Effector memory CD8-positive, alpha-beta T cell (primary cell): ENCODE measurements around the gene PARD3B.

Experiments
- ATAC-seq: fragments of 150-1000 bp; cut with Tn5 transposase; replicated peaks from 2 replicates; pipeline ENCODE4 v1.10.0; 2021; ENCODE audit warnings: mild to moderate bottlenecking, moderate library complexity
- DNase-seq, 3 experiments: peaks; one replicate each; pipeline ENCODE4 v3.0.0; 2021
- H3K27ac Mint-ChIP-seq, 2 donors: one replicate each; pipeline ENCODE4 v1.8.0; 2022; ENCODE audit warnings: mild to moderate bottlenecking in 2 of 2, mixed read lengths in 2 of 2, moderate library complexity in 2 of 2
- H3K27me3 Mint-ChIP-seq, 2 donors: one replicate each; pipeline ENCODE4 v1.8.0; 2022; ENCODE audit warnings: mixed read lengths in 2 of 2
- H3K36me3 Mint-ChIP-seq: one replicate; pipeline ENCODE4 v1.8.0; 2022; ENCODE audit warnings: mild to moderate bottlenecking, moderate library complexity, mixed read lengths; ENCODE audit not compliant: insufficient read depth
- H3K4me1 Mint-ChIP-seq, 2 donors: one replicate each; pipeline ENCODE4 v1.8.0; 2022; ENCODE audit warnings: low read depth in 2 of 2, mixed read lengths in 2 of 2
- H3K4me3 Mint-ChIP-seq, 2 donors: one replicate each; pipeline ENCODE4 v1.8.0; 2022; ENCODE audit warnings: mild to moderate bottlenecking in 2 of 2, mixed read lengths in 2 of 2, moderate library complexity in 2 of 2
- H3K9me3 Mint-ChIP-seq, 2 donors: one replicate each; pipeline ENCODE4 v1.8.0; 2022; ENCODE audit warnings: mixed read lengths in 2 of 2

The PARD3B gene

GRCh38 chr2:205425102-205425501 is 879.8 kb downstream of the PARD3B start:
- Mint-ChIP-seq H3K36me3 (no peaks in the 10 kb centered on the region), H3K27ac (no peak overlapping the region), H3K4me1 (no peaks in the 10 kb centered on the region), H3K4me3 (no peak overlapping the region), H3K27me3 (no peaks in the 10 kb centered on the region), H3K9me3 (peaks cover 3 to 8% of the 10 kb centered on the region in 2 donors)
- ATAC-seq (no peak), DNase-seq (no peak)

- Mint-ChIP-seq H3K27ac (no peak overlapping the region), H3K9me3 (peaks cover 0 to 2% of the 10 kb centered on the region in 2 donors), H3K4me3 (no peak overlapping the region), H3K27me3 (no peaks in the 10 kb centered on the region), H3K36me3 (no peaks in the 10 kb centered on the region), H3K4me1 (no peaks in the 10 kb centered on the region)
- no peak for DNase-seq
- no peak for ATAC-seq
These were observed 881.8 kb downstream of the PARD3B start for GRCh38 chr2:205427112-205427511.

GRCh38 chr2:205428811-205429210 is 883.5 kb downstream of the PARD3B start:
- H3K27me3 Mint-ChIP-seq = no peaks in the 10 kb centered on the region
- H3K4me1 Mint-ChIP-seq = no peaks in the 10 kb centered on the region
- DNase-seq = no peak
- H3K9me3 Mint-ChIP-seq = peaks cover 0 to 2% of the 10 kb centered on the region in 2 donors
- no peak overlapping the region for H3K27ac Mint-ChIP-seq
- no peak overlapping the region for H3K4me3 Mint-ChIP-seq
- no peaks in the 10 kb centered on the region for H3K36me3 Mint-ChIP-seq
- no peak for ATAC-seq

DNA sequence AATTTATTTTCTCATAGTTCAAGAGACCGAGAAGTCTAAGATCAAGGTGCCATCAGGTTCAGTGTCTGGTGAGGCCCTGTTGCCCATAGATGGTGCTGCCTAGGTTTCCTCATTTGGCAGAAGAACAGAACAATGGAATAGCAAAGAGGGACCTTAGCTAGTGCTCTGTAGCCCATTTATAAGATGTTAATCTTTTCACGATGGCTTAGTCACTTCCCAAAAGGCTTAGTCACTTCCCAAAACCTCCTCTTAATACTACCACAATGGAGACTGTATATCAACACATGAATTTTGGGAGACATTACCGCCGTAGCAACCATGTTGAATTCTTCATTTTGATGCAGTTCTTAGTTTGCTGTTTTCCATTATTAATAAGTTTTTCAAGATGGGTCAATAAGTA is 890.7 kb downstream of the PARD3B start:
- peaks cover 0 to 4% of the 10 kb centered on the region in 2 donors for H3K9me3 Mint-ChIP-seq
- H3K27me3 Mint-ChIP-seq = no peaks in the 10 kb centered on the region
- H3K4me1 Mint-ChIP-seq = no peaks in the 10 kb centered on the region
- no peak overlapping the region for H3K4me3 Mint-ChIP-seq
- H3K36me3 Mint-ChIP-seq = no peaks in the 10 kb centered on the region
- DNase-seq (no peak), ATAC-seq (no peak)
- no peak overlapping the region for H3K27ac Mint-ChIP-seq

- Mint-ChIP-seq H3K36me3 (no peaks in the 10 kb centered on the region), H3K9me3 (peaks cover 4% of the 10 kb centered on the region in 2 donors), H3K27me3 (no peaks in the 10 kb centered on the region), H3K4me3 (no peak overlapping the region), H3K4me1 (no peaks in the 10 kb centered on the region), H3K27ac (no peak overlapping the region)
- DNase-seq (no peak), ATAC-seq (no peak)
These were observed 893.0 kb downstream of the PARD3B start for GRCh38 chr2:205438241-205438640.

GRCh38 chr2:205439621-205440020 is 894.3 kb downstream of the PARD3B start:
- ATAC-seq (no peak), DNase-seq (no peak)
- Mint-ChIP-seq H3K27ac (no peak overlapping the region), H3K36me3 (no peaks in the 10 kb centered on the region), H3K4me1 (no peaks in the 10 kb centered on the region), H3K27me3 (no peaks in the 10 kb centered on the region), H3K9me3 (peaks cover 6 to 7% of the 10 kb centered on the region in 2 donors), H3K4me3 (no peak overlapping the region)

DNA sequence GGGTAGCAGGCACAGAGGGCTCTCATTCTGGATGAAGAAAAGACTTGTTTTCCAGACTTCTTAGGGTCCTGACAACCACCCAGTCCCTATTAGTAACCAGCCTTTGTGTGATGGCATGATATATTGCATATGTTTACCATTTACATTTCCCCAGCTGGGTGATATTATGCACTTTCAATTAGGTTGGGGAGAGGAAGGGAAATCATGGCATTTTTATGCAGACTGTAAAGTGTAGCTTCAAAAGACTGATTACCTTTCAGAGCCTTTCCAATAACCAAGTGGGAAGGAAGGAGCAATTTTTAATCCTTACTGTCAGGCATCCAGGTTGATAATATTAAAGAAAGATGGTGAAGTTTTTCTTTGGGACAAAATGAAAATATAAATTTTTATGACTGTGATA is 896.2 kb downstream of the PARD3B start:
- Mint-ChIP-seq H3K9me3 (peaks cover 7 to 8% of the 10 kb centered on the region in 2 donors), H3K4me1 (no peaks in the 10 kb centered on the region), H3K27me3 (no peaks in the 10 kb centered on the region), H3K4me3 (no peak overlapping the region), H3K36me3 (no peaks in the 10 kb centered on the region), H3K27ac (no peak overlapping the region)
- no peak for DNase-seq
- ATAC-seq = no peak

- ATAC-seq (no peak), DNase-seq (no peak)
- H3K9me3 Mint-ChIP-seq = peaks cover 4% of the 10 kb centered on the region in 2 donors
- no peaks in the 10 kb centered on the region for H3K4me1 Mint-ChIP-seq
- H3K27ac Mint-ChIP-seq = no peak overlapping the region
- no peaks in the 10 kb centered on the region for H3K27me3 Mint-ChIP-seq
- no peak overlapping the region for H3K4me3 Mint-ChIP-seq
- no peaks in the 10 kb centered on the region for H3K36me3 Mint-ChIP-seq
These were observed 902.9 kb downstream of the PARD3B start for GRCh38 chr2:205448189-205448588.

- Mint-ChIP-seq H3K27me3 (no peaks in the 10 kb centered on the region), H3K36me3 (no peaks in the 10 kb centered on the region), H3K27ac (no peak overlapping the region), H3K9me3 (no peaks in the 10 kb centered on the region), H3K4me3 (no peak overlapping the region), H3K4me1 (no peaks in the 10 kb centered on the region)
- ATAC-seq = no peak
- DNase-seq = no peak
These were observed 906.7 kb downstream of the PARD3B start for GRCh38 chr2:205451901-205452512.

DNA sequence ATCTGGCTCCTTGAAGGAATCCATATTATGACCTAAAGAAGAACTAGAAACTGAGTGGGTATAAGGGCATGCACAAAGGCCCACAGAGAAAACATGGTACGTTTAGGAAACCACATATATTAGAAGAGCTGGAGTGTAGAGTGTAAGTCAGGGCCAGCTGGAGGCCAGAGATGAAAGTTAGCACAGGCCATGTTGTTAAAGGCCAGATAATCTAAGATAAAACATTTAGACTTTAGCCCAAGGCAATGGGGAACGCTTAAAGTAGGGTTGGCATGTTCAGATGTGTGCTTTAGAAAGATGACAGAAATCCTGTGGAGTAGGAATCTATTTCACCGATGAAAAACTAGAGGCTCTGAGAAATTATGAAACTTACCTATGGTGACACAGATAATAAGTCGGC is 907.9 kb downstream of the PARD3B start:
- Mint-ChIP-seq H3K4me3 (no peak overlapping the region), H3K36me3 (no peaks in the 10 kb centered on the region), H3K9me3 (peaks cover 0 to 1% of the 10 kb centered on the region in 2 donors), H3K27ac (no peak overlapping the region), H3K4me1 (no peaks in the 10 kb centered on the region), H3K27me3 (peaks cover 0 to 3% of the 10 kb centered on the region in 2 donors)
- no peak for ATAC-seq
- DNase-seq = no peak

DNA sequence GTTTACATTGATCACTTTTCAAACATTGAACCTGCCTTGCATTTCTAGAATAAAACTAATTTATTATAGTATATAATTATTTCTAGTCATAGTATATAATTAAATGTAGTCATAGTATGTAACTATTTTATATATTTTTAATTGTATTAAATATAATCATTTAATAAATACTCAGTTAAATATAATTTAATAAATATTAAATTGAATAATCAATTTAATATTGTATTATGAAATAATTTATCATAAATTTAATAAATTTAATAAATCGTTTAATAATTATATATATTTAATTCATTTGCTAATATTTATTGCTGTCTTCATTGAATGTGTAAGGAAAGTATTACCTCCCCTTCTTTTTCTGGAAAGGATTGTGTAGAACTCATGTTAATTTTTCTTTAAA is 911.4 kb downstream of the PARD3B start:
- Mint-ChIP-seq H3K9me3 (peaks cover 0 to 2% of the 10 kb centered on the region in 2 donors), H3K36me3 (no peaks in the 10 kb centered on the region), H3K27ac (no peak overlapping the region), H3K4me1 (no peaks in the 10 kb centered on the region), H3K27me3 (peaks cover 6 to 22% of the 10 kb centered on the region in 2 donors), H3K4me3 (no peak overlapping the region)
- ATAC-seq (no peak), DNase-seq (no peak)

- H3K27ac Mint-ChIP-seq = no peak overlapping the region
- no peak overlapping the region for H3K4me3 Mint-ChIP-seq
- H3K9me3 Mint-ChIP-seq = peaks cover 0 to 2% of the 10 kb centered on the region in 2 donors
- peaks cover 6 to 24% of the 10 kb centered on the region in 2 donors for H3K27me3 Mint-ChIP-seq
- H3K4me1 Mint-ChIP-seq = no peaks in the 10 kb centered on the region
- ATAC-seq = no peak
- H3K36me3 Mint-ChIP-seq = no peaks in the 10 kb centered on the region
- no peak for DNase-seq
These were observed 914.9 kb downstream of the PARD3B start for GRCh38 chr2:205460217-205460616.

- H3K9me3 Mint-ChIP-seq = peaks cover 0 to 2% of the 10 kb centered on the region in 2 donors
- no peak overlapping the region for H3K4me3 Mint-ChIP-seq
- no peak for DNase-seq
- no peak for ATAC-seq
- peaks cover 6 to 24% of the 10 kb centered on the region in 2 donors for H3K27me3 Mint-ChIP-seq
- no peak overlapping the region for H3K27ac Mint-ChIP-seq
- H3K36me3 Mint-ChIP-seq = no peaks in the 10 kb centered on the region
- no peaks in the 10 kb centered on the region for H3K4me1 Mint-ChIP-seq
These were observed 915.9 kb downstream of the PARD3B start for GRCh38 chr2:205461169-205461568.

GRCh38 chr2:205461678-205462665 is 916.7 kb downstream of the PARD3B start:
- ATAC-seq (no peak), DNase-seq (no peak)
- Mint-ChIP-seq H3K4me1 (no peaks in the 10 kb centered on the region), H3K36me3 (no peaks in the 10 kb centered on the region), H3K27ac (no peak overlapping the region), H3K27me3 (peaks cover 6 to 24% of the 10 kb centered on the region in 2 donors), H3K4me3 (no peak overlapping the region), H3K9me3 (peaks cover 0 to 2% of the 10 kb centered on the region in 2 donors)
